ENCODE measurements around the gene SPATC1L.
"Not testable (repeated sequence)": the region's sequence is repeated elsewhere in the genome, so short reads cannot be mapped to it uniquely, and the experiment has no call there.

Gene SPATC1L

DNA sequence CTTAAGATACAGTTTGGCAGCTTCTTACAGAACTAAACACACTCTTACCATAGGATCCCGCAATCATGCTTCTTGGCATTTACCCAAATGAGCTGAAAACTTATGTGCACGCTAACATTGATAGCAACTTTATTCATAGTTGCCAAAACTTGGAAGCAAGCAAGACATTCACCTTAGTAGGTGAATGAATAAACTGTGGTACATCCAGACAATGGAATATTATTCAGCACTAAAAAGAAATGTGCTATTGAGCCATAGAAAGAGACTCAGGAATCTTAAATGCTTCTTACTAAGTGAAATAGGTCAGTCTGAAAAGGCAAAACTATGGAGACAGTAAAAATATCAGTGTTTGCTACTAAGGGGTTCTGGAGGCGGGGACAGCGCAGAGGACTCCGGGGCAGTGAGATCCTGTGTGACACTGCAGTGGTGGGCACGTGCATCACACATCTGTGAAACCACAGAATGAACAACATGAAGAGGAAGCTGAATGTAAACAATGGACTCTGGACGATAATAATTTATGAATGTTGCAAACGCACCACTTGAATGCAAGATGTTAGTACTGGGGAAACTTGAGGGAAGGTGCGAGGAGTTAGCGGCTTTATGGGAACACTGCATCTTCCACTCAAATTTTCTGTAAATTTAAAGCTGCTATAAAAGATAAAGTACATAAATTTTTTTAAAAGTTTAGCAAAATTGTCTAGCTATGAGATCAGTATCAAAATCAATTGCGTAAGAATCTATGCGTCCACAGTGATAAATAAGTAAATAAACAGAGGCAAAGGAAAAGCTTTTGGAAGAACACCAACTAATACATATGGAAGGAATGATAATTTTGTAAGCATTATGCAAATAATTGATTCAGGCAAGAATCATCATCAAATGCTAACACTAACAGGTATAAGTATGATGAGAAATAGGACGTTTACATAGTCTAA, 15.4 kb upstream of the SPATC1L start:
- no peak for DNase-seq

DNA sequence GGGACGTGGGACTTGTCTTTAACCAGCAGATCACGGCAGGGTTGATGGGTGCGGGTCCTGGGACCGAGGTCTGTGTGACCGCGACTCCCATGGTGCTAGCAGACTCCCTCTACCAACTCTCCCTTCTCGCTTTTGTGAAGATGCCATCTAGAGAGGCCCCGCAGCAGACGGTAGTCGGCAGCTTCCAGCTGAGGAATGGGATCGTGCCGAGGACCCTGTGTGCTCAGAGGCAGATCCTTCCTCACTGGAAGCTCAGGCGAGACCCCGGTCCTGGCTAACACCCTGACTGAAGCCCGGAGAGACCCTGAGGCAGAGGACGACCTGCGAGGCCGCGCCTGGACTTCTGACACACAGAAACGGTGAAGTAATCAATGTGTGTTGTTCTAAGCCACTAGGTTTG, 12.5 kb upstream of the SPATC1L start:
- DNase-seq: no peak

DNA sequence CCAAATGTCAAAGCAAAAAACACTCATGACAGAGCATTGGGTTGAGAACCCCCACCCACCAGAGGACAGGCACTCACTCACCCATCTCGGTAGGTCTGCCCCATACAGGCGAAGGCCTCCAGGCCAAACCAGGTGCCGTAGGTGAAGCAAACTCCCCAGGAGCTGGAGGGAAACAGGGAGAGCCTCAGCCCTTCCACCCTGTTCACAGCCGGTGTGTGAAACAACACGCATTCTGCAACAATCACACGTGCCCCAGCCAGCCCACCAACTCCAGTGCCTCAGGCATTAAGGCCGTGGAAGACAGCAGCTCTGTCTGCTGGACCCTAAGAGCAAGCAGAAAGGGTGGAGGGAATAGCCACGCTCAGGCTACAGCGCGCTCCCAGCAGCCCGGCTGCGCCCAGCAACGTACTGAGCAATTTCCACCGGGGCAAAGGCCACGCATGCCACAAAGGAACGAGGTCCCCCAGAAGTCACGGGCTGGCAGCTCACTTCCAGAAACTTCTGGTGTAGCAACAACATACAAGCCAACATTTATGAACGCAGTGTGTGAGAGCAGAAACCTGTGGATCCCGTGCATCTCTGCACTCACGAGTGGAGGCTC, 11.4 kb upstream of the SPATC1L start:
- DNase-seq: no peak

DNA sequence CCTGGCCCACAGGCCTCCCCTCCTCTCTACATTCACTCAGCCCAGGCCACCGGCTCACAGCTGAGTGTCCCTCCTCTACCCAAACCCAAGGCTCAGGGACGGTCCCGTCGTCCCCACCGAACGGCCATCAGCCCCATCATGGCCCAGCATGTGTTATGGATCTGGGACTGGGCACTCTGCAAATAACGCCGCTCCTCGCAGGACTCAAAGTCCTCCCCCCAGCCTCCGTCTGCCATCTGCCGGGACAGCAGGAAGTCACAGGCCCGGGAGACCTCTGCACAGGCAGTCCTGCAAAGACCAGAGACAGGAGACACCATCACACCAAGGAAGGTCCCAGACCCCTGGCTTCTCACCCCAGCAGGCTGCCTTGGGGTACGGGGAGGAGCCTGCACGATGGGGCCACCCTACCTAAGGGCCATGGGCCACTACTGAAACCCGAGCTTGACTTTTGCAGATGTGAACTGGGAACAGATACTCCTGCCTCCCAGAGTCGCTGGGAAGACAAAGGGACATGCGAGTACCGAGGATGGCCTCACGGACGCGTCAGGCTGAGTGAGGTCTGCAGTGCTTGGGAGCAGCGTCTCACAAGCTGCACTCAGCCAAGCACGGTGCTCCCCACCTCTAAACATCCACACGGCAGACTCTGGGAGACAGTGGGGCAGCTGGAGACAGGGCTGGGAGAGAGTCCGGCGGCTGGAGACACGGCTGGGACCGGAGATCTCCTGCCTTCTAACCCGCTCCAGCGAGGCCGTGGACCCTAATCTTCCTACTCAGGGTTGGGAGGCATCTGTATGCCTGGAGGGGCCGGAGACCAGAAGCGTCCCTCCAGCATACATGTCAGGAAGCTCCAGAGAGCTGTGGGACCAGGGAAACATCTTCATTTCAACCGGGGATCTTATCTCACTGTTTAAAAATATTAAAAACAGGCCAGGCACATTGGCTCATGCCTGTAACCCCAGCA, 10.4 kb upstream of the SPATC1L start:
- DNase-seq: no peak

DNA sequence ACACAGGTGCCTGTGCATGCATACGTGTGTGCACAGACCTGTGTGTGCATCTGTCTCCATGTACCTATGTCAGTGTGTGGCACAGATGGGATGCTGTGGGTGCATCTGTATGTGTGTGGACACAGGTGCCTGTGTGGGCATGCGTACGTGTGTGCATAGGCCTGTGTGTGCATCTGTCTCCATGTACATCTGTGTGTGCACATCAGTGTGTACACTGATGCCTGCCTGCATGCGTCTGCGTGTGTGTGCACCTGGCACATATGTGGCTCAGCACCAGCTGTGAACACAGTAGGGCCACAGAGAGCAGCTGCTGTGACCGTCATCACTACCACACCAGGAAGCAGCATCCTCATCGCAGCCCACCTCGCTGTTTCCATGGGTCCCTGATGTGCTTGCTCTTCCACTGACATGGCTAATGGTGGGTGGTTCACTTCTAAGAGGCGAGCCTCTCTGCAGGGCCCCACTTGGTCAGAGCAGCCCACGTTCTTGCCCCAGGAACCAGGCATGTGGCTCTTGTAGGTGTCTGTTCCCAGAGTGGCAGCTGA, 9.6 kb upstream of the SPATC1L start:
- no peak for DNase-seq

DNA sequence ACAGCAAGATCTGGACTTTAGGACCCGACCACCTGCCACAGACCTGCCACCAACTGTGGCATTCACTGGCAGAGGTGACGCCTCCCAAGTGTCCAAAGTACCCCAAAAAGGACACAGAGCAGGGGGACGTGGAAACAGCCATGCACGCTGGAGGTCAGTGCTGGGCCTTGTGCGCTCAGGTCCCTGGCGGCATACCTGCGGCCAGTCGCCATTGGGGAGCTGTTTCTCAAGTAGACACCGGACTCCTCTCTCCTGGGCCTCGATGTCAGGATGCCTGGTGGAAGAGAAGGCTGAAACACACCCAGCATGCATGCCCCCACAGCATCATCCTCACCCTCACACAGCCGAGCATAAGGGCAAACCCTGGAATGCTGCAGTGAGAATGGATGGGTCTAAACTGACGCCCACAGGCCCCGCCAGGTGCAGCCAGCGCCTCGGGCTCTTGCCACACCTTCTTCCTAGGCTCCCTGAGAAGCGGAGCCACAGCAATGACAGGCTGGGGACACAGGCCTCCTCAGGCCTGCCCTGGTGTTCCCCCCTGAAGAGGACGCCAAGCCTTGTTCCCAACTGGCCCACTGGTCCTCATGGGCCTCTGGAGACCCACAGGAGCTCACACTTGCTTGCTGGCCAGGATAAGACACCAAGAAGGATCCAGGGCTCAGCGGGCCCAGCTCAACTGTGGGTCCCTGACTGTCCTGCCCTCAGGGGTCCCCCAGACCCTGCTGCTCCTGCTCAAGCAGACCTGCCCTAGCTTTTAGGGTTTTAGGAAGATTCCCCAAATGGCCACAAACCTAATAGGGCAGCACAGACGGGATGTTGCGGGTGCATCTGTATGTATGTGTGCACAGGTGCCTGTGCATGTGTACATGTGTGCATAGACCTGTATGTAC, 7.7 kb upstream of the SPATC1L start:
- DNase-seq: no peak

DNA sequence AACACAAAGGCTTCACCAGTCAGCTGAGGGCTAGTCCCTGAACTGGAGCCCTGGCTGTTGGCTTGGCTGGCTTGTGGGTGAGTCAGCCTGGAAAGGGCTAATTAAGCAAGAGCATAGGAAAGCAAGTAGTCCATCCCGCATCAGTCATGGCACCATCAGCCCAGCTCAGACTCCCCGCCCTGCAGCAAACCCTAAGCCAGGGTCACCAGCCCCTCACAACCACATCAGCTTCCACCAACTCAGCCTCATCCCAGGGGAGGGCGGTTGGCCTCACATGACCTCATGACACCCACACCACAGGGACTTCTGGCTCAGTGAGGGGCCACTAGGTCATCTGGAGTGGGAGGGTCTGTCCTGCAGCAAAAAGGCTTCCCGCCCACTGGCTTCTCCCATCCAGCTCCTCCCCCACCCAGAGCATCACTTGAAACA, 7.0 kb upstream of the SPATC1L start:
- DNase-seq: no peak

DNA sequence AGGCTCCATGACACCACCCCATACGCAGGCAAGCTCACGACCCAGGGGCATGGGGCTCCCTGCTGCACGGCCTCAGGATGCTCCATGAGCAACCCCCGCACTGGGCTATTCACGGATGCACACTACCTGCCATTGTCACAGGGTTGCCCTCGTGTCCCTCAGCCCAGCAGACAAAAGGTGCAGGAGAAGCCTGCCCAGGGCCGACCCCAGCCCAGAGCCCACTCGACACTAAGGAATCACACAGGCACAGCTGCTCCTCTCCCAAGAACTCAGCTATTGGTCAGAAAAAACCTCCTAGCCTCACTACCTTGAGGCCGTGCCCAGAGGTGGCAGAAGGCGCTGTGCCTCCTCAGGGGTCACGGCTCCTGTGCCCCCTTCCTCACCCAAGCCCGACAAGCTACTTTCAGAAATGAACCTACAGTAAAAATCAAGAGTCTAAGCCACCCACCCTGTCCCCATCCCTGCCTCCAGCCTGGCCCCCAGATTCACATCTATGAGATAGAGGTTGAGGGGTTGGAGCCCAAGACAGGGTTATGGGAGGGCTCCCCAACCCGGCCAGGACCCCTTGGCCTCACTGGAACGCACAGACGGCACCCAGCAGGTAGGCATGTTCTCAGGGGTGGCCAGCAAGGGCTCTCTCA, 6.4 kb upstream of the SPATC1L start:
- no peak for DNase-seq

DNA sequence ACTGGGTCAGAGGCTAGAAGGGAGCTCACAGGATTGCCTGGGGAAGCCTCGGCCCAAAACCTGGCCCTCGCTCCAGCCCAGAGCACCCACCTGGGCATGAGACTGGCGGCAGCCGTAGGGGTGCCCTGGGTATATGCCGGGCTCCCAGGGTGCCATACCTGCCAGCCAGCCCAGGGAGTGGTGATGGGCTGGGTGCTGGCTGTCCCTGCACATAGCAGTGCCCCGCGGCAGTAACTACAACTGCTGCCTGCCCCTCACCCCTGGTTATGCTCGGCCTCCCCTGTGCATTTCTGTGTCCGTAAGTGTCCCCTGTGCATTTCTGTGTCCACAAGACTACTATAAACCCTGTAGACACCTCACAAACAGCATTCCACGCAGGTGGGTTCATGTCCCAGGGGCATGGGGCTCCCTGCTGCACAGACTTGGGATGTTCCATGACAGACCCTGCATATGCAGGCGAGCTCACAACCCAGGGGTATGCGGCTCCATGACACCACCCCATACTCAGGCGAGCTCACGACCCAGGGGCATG, 5.8 kb upstream of the SPATC1L start:
- DNase-seq: no peak

DNA sequence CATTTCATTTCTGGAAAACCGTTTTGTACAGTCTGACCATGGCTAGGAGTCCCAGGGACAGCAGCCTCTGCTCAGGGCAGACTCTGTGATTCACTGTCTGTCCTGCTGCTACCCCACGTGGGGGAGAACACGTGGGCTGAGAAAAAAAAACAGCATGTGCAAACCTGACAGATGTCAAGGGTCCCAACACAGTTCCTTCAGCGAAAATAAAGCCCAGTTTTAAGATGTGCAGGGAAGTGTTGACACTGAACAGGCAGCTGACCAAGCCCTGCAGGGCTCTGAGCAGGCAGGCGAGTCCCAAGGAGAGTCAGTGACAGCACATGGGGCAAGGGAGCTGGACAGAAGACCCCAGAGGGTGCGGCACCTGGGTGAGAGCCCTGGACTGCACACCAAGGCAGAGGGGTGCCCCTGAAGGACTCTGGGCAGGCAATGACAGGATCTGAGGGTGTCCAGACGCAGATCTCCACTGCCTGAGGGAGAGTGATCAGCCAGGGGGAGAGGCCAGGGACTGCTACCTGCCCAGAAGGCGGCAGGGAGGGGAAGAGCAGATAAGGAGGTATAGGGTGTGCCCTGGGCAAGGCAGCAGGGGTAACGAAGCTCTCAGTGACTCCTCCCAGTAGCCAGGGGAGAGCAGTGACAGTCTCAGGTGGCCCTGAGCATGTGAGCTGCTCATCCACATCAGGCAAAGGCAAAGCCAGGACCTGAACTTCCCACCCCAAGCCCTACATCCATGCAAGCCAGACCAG, 5.1 kb upstream of the SPATC1L start:
- no peak for DNase-seq

DNA sequence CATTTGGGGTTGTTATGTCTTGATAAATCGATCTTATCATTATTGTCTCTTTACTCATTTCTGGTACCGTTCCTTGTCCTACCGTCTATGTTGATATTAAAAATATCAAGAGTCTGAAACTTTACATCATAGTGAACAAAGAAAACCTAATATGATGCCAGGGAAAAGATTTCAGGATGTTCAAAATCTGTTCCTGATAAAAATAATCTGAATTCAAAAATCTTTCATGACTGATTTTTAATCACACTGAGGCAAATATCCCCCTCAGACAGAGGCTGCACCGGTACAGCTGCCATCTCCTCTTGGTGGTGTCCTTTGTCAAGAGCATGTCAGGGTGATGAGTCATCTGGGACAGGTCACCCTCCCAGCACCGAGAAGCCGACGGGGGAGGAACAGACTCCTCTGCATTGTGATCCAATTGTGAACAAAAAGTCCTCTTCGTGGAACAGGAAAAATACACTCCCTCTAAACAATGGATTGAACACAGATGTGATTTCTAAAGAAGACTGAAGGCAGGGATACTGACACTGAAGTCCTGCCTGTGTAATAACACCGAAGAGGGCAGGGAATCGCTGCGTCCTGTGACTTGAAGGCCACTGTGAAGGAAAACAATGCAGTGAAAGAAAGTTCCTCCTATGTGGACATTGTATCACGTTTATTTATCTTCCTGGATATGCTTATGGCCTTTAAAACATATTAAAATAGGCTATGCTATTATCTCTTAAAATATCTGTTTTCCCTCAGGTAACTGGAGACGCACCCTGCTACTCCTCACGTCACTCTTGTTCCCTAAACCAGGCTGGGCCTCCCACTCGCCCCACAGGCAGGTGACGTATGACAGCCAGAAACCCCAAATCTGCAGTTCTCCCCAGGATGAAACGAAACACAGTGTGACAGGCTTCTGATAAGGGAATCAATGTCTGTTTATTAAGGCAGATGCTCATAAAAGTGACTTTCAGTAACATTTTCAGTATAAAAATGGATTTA, 4.3 kb upstream of the SPATC1L start:
- no peak for DNase-seq

DNA sequence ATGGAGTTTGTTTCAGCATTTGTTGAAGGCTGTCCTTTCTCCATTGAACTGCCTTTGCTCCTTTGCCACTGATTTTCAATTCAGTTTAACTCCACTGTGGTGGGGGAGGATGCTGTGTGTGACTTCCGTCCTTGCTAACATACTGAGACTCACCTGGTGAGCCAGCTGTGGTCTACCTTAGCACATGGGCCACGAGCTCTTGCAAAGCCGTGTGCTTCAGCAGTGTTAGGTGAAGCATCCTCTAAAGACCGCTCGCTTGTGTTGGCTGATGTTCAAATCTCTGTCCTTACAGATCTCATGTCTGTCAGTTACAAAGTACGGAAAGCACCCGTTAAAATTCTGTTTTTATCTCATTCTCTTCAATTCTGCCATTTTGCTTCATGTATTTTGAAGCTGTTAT, 3.6 kb upstream of the SPATC1L start:
- no peak for DNase-seq

DNA sequence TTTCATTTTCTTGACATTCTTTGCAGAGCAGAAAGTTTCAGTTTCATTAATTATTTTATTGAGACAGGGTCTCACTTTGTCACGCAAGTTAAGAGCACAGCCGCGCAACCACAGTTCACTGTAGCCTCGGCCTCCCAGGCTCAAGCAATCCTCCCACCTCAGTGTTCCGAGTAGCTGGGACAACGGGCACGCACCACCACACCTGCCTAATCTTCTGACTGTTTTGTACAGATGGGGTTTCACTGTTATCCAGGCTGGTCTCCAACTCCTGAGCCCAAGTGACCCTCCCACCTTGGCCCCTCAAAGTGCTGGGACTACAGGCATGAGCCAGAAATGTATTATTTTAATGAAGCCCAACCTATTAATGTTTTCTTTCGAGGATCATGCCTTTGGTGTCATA, 3.0 kb upstream of the SPATC1L start:
- DNase-seq: no peak

DNA sequence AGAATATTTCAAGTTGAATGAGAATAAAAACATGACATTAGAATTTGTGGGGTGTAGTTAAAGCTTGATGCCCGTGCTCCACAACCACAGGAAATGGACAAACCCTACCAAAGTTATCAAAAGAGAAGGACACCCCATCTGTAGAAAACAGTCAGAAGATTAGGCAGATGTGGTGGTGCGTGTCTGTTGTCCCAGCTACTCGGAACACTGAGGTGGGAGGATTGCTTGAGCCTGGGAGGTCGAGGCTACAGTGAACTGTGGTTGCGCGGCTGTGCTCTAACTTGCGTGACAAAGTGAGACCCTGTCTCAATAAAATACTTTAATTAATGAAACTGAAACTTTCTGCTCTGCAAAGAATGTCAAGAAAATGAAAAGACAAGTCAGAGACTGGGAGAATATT, 1.5 kb upstream of the SPATC1L start:
- DNase-seq: no peak

DNA sequence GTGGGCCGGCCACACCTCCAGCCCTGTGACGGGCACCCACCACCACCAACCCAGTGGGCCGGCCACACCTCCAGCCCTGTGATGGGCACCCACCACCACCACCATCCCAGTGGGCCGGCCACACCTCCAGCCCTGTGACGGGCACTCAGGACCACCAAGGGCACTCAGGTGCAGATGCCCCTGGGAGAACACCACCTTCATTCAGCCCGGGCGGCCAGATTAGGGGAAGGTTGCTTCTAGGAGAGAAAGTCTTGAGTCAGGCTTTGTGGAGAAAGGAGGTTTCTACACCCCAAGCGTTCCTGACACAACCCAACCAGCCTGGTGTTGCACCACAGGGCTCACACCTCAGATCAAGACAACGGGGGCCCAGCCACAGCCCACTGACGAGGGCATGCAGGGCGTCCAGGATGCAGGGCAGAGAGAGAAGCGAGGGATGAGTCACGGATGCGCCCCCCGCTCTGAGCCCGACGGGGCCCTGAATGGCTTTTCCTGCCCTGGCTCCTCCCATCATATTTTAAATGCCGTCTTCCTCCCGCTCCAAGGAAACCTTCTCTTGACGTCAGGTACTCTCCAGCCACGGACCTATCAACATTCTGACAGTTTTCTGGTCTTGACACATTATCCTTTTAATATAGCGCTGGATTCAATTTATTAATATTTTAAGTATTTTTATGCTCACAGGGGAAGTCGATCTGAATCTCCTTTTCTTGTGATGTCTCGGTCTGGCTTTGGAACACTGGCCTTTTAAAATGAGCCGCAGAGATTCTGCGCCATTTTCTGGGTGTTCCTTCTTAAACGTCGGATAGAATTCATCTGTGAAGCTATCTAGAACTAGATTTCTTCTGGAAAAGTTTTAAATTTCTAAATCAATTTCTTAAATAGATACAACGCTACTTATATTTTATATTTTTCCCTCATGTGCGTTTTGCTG, 631 bp upstream of the SPATC1L start:
- peak; percentile 64 for DNase-seq

DNA sequence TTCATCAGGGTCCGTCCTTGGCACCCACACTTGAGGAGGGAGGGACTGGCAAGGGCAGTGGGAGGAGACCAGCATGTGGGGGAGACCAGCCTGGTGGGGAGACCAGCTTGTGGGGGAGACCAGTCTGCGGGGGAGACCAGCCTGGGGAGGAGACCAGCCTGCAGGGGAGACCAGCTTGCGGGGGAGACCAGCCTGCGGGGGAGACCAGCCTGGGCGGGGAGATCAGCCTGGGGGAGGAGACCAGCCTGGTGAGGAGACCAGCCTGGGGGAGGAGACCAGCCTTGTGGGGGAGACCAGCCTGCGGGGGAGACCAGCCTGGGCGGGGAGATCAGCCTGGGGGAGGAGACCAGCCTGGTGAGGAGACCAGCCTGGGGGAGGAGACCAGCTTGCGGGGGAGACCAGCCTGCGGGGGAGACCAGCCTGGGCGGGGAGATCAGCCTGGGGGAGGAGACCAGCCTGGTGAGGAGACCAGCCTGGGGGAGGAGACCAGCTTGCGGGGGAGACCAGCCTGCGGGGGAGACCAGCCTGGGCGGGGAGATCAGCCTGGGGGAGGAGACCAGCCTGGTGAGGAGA, 836 bp downstream of the SPATC1L start:
- DNase-seq: not testable (repeated sequence)

DNA sequence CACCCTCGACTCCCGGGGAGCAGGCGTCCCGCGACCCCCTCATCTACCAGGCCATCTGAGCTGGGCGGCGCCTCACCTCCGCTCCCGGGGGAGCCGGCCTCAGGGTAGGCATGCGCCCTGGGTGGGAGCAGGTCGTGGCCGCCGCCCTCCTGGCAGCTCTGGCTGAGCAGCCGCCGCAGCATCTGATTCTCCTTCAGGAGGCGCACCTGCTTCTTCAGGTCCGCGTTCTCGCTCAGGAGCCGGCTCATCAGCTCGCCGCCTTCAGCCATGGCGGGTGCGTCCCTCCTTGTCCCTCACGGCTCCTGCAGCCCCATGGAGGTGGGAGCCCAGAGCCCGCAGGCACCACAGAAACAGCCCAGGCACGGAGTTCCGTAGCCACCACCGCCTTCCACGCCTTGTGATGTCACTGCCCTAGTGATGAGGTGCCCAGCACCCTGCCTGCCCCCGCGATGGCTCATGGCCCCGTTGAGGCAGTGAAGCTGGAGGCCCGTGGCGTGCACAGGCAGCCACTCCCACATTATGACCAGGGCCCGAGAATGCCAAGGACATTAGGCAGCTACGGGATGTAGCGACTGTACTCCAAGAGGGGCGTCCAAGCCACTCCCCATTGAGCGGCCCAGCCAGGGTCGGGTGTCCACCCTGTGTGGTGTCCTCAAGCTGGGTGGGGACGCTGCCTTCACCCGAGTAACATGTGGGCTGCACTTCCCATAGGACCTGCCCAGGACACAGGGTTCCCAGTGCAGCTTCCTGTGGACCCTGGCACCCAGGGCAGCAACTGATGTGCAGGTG, 1.5 kb downstream of the SPATC1L start:
- DNase-seq: no peak

Measured in activated naive CD4-positive, alpha-beta T cell treated with anti-CD3 and anti-CD28 coated beads, Interleukin-2, amount 50 U/mL, for 16 hours (primary cell).